HG03159 (cell line): ENCODE measurements around the gene UQCC3.
"Not testable (repeated sequence)": the region's sequence is repeated elsewhere in the genome, so short reads cannot be mapped to it uniquely, and the experiment has no call there.

Experiments
- ATAC-seq: cut with Tn5 transposase; IDR thresholded peaks from one replicate; pipeline ENCODE4 v1.9.1; 2021; ENCODE audit warnings: mild to moderate bottlenecking, moderate library complexity; ENCODE audit not compliant: unreplicated experiment

UQCC3 gene

GRCh38 chr11:62694455-62695167, 23.1 kb downstream of the UQCC3 start:
- no peak for ATAC-seq

GRCh38 chr11:62702246-62702645, 30.8 kb downstream of the UQCC3 start:
- ATAC-seq, result no peak

GRCh38 chr11:62703921-62704320, 32.4 kb downstream of the UQCC3 start:
- not testable (repeated sequence) for ATAC-seq

- ATAC-seq, result no peak
Observed at GRCh38 chr11:62705413-62705812, 33.9 kb downstream of the UQCC3 start.

- ATAC-seq, result peak; percentile 52
Observed at GRCh38 chr11:62705880-62706849, 34.7 kb downstream of the UQCC3 start.

- ATAC-seq, result no peak
Observed at GRCh38 chr11:62706850-62707247, 35.4 kb downstream of the UQCC3 start.

- no peak for ATAC-seq
Observed at GRCh38 chr11:62707277-62707861, 35.9 kb downstream of the UQCC3 start, which contains the start of the genes BSCL2 and GNG3. Gene BSCL2 (minus strand): TSS chr11:62707424. CDS start chr11:62707195, 229 bp downstream. Gene GNG3 (plus strand): TSS chr11:62707676. CDS start chr11:62708296, 620 bp downstream.

- no peak for ATAC-seq
Observed at GRCh38 chr11:62708392-62708791, 36.9 kb downstream of the UQCC3 start.

- ATAC-seq, result no peak
Observed at GRCh38 chr11:62708793-62709192, 37.3 kb downstream of the UQCC3 start.

- peak; percentile 65 for ATAC-seq
Observed at GRCh38 chr11:62709247-62710000, 38.0 kb downstream of the UQCC3 start.

GRCh38 chr11:62710001-62710345, 38.5 kb downstream of the UQCC3 start:
- ATAC-seq, result no peak

GRCh38 chr11:62712276-62712812, 40.9 kb downstream of the UQCC3 start:
- ATAC-seq, result no peak

GRCh38 chr11:62712861-62713260, 41.4 kb downstream of the UQCC3 start:
- no peak for ATAC-seq

GRCh38 chr11:62713343-62713742, 41.9 kb downstream of the UQCC3 start:
- ATAC-seq, result no peak

GRCh38 chr11:62715150-62716130, 44.0 kb downstream of the UQCC3 start:
- no peak for ATAC-seq

- no peak for ATAC-seq
Observed at GRCh38 chr11:62716206-62716605, 44.7 kb downstream of the UQCC3 start.

GRCh38 chr11:62716816-62717215, 45.3 kb downstream of the UQCC3 start:
- no peak for ATAC-seq

- no peak for ATAC-seq
Observed at GRCh38 chr11:62719302-62719978, 48.0 kb downstream of the UQCC3 start.

GRCh38 chr11:62721994-62722393, 50.5 kb downstream of the UQCC3 start:
- no peak for ATAC-seq
